Activated effector memory CD4-positive, alpha-beta T cell treated with Interleukin-2 at 50 U/mL for 16 hours (primary cell): Measurements from ENCODE around the gene NFIA.

ENCODE experiments used
- DNase-seq: peaks from one replicate; pipeline ENCODE4 v3.0.0-alpha.2; 2020

The NFIA gene

DNA sequence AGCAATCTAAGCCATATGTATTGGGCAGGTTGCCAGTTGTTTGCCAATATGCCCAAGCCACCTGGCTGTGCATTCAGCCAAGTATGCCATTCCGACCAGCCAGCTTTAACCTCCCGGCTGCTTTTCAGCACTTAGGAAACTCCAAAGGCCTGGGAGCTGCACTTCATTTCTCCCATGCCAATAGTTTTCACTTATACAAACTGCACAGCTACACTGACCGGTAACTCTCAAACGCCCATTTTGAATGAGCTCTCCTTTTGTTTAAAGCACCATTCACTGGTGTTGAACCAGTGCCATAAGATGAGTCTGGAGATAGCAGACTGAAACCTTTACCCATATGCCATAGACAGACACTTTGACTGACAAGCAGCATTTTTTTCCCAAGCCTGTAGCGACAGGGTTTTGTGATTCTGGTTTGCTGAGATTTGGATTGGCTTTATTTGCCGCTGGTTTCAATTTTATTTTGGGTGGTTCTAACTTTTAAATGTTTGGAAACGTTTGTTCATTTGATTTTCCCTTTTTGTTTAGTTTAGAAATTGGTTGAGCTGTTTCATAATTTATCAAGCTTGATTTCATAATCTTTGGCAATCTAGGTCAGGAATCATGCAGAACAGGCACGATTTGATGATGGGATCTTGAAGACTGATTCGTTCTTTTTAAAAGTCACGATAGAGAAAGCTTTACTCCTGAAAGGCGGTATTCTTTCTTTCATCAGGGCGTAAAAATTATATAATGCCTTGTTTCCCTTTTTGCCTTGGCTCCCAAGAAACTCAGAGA, 144.6 kb downstream of the NFIA start:
- no peak for DNase-seq

DNA sequence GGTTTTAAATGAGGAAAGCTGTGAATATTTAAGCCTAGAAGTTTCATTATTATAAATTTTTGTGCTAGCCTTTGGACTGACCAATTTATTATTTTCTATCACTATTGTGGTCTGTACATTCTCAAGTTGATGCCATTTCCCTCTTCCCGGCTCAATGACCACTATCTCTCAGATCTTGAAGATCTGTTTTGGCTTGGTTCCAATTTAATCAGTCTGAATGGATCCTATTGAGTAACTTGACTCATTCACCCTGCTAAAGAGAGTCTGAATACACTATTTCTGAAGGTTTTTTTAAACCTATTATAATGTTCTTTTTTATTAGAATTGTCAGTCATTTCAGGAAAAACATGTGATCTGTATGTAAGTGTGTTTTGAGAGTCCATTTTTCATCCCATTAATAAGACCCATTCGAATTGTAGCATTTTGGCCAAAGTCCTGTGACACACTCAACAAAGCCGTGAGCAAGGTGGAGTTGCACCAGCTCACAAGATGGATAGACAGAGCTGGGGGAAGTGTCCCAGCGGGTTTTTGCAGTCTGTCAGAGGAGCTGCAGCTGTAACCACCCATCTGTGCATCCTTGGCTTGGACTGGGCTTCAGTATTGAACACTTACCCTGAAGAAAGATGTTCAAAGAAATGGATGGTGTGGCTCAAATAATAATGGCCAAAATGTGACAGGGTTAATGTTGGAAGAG, 145.6 kb downstream of the NFIA start:
- DNase-seq = no peak

DNA sequence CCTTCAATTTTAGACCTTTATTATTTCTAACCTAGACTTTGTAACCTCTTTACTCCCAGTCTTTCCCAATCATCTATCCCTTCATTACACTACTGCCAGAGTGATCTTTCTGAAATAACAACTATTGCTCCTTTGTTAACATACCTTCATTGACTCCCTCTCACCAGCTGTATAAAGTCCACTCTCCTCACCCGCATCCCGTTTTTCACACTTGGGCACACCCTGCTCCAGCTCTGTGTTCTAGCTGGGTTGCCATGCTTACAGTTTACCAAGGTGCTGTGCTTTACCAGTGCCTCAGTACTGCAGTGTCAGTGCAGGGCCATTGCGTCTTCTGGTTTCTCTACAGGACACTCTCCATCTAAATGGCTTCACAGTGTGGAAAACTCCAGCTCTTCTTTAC, 148.2 kb downstream of the NFIA start:
- no peak for DNase-seq

DNA sequence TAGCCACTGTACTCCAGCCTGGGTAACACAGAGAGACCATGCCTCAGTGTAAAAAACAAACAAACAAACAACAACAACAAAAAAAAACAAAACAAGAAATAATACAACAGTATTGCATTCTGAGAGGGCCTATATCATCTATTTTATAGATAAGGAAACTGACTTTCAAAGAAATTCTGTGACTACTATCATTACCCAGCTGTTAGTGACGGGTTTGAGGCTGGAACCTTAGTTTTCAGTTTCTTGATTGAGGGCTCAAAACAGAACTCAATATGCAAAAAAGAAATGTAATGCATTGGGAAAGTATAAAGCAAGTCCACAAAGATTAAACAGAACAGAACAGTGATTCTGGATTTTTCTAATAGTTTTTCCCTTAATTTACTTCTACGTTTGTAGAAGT, 149.4 kb downstream of the NFIA start:
- DNase-seq = no peak

DNA sequence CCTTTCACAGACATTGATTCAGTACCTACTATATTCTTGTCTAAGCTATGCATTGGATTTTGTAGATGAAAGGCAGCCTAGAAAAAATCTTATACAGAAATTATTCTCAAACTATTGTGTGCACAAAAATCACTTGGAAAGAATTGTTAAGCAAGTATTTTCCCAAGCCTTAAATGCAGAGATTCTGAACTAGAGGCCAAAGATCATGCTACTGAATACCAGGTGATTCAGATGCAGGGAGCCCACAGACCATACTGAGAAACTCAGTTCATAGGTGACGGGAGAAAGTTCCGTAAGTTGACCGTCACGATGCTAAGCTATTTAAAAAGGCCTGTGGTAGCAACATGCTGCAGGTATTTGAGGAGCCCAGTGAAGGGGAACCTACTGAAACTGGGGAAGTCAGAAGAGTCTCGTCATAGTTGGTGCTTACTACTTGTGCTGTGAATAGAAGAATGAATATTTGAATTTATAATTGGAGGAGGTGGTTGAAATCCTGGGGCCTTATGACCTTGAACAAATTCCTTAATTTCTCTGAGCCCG, 150.8 kb downstream of the NFIA start:
- DNase-seq = no peak

DNA sequence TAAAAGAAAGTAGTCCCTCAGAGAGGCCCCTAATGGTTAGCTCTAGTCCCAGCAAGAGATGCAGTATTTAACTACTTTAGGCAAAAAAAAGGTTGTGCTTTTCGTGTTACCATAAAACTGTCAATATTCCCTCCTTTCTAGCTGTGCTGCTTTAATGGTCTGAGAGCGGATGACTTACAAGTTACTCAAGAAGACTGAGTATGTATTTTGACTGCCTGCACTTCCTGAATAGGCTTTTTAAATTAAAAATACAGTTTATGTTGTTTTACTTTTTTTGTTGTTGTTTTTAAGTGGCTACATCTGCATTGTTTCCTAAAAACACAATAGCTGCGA, 152.2 kb downstream of the NFIA start:
- DNase-seq = no peak

DNA sequence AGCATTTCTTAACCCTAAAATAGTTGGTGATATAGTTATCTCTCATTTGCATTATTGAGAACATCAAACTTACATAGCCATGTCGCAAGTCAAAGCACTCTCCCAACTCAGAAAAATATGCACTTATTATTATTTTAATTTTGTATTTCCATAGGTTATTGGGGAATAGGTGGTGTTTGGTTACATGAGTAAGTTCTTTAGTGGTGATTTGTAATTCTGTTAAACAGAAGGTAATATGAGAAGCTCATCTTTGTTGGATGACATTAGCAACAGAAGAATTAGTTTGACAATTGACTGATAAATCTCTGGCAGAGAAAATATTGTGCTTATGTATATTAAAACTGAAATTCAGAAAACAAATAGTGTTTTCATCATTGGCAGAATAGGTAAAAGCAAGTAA, 154.8 kb downstream of the NFIA start:
- no peak for DNase-seq

DNA sequence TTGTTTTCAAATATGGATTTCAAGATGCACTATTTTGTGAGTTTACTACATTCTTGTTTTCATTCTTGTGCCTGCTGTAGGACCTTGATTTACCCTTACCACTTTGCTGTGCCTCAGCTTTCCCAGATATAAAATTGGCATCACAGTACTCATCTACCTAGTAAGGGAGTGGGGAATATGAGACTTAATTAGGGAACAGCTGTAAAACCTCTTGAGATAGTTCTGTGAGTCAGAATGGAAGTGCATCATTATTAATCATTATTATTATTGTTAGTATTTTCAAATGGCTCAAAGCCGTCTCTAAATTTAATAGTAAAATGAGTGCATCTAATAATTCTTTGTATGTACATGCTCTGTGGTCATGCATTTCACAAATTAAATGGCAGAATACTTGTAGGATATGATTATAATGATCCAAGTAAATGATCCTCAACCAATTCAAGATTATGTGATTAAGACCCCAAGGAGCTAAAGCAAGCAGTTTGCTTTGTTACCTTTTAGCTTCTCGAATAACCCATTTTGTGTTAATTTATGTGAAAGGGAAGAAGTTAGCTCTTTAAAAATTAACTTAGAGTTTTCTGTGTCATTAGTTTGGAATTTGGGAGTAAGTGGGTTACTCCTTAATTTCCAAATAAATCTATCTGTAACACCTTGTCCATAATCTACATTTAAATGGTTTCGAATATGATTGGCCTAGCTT, 155.4 kb downstream of the NFIA start:
- no peak for DNase-seq

DNA sequence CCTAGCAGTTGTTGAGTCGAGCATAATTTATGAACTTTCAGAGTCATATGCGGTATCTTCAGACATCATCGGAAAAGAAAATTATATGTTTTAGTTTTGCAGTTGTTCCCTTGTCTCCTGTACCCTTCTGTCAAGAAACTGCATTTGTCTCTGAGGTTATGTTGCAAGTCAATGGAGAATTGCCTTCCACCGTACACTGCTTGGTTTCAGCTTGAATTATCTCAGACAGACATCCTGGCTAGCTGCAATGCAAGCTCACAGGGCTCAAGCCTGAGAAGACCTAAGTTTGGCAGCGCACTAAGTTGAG, 156.0 kb downstream of the NFIA start:
- DNase-seq = no peak

DNA sequence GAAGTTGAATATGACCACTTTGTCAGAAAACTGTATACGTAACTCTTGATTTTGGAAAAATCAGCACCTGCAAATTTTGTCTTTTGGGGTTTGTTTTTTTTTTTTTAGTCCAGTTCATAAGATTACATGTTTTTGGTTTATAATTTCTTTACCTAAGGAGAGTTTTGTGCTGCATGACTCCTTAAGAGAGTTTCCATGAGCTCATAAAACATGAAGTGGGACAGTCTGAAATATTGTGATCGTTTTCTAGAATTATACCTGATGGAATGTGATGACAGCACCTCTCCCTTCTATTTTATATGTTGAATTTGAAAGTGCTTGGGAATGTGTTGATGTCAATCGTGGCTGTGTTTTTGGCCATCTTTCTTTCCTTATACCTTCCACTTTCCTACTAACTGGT, 158.5 kb downstream of the NFIA start:
- DNase-seq = no peak

DNA sequence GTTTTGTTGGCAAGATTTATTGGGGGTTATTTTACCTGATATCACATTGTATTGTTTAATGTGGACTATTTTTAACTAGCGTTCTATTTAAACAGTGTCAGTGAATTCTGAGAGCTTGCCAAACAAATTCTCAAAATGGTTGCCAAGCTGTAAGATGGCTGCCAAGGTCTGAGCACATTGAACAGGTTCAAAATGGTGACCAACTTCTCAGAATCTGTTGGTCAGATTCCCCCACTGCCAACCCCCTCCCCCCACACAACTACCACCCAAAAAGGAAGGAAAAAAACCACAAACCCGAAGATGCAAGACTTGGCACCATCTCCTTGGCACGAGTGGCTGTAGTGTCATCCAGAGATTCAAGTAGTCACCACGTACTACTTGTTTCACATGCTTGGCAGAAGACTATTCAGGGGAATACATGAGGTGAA, 159.1 kb downstream of the NFIA start:
- DNase-seq = no peak

DNA sequence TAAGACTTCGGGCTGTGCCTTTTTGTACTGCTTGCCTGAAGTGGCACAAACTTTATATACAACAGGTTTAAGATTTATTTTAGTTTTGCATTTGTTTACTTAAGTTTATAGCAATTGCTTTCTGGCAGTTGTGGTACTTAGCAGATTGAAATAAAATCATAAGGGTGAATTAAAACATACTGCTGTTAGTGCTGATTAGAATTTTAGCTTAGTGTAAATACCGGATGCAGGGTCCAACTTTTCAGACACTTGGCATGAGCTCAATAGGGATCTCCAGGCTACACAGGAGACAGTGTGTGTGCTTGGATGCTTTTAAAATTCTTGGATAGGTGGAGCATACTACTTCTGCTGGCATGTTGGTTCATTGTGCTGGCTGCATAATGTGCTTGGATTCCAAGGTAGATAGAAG, 159.6 kb downstream of the NFIA start:
- DNase-seq = no peak

DNA sequence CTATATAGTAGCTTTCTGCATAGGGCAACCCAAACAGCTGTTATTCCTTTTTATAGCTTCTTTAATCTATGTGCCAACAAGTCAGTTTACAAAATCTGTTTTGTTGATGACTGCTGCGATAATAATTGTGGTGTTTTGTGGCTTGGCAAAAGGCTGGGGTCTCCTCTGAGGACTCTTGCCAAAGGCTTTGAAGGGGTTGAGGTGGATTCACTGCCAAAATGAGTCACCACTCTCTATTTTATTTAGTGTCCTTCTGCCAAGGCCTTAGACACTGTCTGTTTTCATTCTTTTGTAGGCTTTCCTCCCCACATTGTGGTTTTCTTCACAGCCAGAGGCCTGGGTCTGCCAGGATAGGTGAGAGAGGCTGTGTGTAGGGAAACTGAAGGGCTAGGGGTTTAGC, 161.8 kb downstream of the NFIA start:
- DNase-seq = no peak

DNA sequence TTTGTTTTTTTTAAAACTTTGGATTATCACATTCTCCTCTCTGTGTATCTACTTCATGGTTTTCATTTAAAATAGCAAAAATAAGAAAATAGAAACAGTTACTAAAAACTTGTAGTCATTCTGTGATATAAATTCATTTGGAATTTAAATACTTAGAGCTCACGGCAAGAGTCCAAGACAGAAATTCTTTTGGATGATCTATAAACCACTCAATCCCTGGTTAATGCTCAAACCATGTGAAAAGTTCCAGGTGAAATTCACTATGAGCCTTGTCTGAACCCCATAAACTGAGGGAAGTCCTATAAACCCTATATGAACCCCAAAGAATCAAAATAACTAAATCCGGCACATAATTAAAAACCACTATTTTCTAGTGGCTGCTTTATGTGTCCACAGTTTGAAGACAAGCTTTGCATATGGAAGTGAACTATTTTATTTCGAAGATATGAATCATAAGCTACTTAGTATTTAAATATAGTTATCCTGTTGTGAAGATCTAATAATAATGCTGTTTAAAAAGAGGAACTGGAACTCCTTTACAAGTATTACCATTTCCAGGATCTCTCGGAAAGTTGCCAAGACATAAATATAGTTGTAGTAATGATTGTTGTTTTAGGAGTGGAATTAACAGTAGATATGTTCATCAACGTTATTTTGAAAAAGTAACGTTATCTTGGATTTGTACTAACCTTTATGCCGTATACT, 163.5 kb downstream of the NFIA start:
- no peak for DNase-seq

DNA sequence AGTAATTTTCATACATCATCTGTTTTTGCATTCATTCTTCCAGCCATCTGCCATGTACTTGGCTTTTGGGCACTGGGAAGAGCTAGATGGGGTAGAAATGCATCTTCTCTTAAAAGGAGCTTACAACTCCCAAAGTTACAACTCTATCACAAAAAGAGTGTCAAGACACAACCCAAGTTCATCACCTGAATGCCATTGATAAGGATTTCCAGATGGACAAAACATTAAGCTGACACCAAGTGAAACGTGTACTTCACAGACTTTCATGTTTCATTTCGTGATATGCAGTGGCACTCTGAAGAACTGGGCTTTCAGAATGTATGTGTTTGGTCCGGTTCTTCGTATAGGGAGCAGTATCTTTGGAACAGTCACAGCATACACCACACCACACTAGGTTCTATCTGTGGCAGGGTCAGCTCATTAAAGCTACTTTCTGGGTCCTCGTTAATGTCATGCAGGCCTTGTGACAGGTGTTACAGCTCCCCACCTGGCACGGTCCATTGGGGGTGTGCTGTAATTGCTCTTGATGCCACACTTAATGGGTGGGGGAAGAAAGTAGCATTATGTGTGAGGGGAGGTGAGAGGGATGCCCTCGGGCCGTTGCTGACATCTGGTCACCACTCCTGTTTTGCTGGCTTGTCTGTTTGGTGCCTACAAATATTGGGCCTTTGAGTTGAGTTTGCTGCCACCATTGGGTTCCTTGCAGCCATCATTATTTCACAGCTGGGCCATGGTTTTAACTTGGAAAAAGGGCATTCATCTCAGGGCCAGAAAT, 164.9 kb downstream of the NFIA start:
- no peak for DNase-seq

DNA sequence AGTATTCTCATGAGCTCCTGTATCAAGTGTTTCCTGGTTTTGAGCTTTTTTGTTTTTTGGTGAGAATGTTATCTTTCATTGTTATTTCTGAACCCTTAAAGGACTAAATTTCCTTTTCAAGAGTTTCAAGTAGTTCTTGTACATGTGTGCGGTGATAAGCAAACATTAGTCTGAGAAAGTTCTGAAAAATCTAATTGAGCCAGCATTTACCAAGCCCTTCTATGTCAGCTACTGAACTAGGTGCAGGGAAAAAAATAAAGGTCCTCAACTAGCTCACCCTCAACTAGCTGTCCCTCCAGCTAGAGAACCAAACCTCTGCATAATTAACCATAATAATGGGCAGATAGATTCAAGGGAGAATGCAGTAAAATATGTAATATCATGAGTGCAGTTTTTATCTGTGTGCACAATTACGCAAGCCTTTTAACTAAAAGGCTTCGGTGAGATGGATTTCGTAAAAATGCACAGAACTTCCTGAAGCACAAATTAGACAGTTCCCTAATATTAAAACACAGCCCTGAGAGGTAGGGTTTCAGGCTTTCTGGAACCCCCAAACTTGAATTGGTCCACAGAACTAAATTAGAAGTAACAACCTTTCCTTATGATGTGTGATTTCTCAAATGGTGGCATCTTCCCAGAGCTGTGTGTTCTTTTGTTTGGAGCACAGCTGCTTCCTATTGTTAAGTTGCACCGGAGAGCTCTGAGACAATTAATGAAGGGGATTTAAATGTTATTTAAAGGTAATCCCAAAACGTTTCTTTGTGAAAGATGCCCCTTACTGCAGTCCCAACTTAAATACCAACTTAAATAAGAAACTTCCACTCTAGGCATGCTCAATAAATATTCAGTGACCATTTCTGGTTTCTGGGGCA, 165.8 kb downstream of the NFIA start:
- DNase-seq = no peak

DNA sequence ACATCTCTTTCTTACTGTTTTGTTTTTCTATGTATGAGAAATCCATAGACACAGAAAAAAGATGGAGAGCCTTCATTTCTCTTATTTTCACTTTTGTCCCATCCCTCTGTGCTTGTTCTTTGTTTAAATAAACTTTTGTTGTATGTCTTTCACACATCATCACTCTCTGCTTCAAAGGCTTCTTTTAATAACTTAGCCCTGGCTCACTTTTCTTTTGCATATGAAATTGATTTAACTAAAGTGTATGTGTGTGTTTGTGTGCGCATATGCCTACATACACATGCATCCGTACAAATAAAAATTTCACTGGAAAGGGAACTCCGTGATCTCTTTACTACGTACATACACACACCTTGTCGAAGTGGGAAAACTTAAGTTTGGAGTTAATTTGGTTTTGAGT, 168.6 kb downstream of the NFIA start:
- DNase-seq = no peak

DNA sequence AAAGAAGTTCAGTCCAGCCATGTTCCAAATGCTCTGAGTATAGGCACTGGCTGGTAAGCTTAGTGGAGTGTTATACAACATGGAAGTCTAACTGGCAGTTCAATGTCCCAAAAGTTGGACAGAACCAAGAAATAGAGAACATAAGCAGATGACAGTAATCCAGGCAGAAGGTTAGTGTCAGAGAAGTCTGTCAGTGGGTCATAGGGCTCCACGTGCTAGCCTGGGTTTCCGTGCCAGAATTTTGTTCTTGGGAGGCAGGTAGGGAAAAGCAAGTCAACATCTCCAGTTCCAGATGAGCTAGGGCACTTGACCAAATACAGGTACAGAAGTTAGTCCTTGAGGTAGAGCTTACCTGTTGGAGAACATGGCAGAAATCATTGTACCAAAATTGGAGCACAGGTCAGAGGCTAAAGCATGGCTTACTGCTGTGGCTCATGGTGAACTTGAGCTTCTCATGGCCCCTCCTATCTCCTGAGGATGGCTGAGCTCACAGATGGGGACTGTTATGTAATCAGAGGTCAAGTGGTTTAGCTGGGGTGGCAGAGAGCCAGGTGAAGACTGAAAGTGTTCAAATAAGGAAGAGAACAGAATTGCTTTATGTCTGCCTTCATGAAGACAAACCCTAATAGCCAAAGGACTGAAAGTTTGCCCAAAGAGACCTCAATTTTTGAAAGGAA, 170.8 kb downstream of the NFIA start:
- no peak for DNase-seq

DNA sequence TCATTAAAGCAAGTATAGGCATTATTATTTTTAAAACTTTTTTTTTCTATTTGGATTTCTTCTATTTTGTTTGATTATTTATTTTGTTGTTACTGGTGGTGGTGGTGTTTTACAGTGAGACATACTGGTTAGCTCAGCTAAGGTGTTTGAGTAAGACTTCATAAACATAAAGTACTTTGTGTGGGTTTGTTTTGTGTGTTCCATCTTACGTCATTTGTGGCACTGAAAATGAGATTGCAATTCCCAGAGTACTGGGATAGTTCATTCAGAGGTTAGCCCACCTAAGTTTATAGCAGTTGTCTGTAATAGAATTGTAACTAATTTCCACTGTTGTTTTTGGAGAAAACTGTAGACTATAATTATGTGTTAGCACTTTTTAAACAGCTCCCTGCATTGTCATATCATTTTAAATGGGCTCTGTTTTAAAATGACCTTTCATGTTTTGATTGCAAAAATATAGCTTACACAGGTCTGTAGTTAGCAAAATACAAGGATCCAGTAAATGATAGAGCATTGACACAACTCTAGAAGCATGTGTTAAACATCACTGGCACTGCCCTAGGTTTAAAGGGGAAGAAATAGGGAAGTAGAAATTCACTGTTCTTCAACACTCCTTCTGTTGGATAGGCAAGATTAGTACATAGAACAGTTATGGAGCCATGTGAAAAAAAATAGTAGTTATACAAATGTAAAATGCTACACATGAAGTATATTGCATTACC, 171.7 kb downstream of the NFIA start:
- DNase-seq = no peak

DNA sequence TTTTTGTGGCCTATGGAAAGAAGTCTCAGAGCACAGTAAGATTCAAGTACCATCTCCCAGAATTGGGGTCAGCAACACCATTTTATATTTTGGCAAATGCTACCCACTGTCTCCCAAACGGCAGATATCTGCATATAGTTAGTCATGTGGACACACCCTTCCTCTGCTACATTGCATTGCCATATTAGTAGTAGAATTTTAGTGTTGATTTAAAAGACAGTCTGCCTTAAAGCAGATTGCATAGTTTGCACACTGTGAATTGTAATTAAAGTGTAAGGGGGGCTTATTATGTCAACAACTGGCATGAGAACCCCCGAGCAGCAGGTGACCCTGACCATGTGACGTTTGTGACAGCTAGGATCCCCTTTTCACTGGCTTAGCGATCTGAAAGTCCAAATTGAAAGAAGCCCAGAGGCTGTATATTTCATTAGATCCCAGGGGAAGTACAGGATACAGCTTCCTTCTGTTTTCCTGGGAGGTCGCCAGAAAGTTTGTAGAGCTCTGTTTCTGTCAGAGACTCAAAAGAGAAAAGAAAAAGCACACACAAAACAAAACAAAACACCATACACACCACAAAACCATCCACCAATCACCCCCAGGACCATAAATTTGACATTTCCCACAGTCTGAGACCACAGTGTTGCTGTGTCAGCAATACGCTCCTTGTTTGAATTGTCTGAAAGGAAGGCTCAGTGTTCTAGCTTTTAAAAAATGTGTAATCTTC, 172.4 kb downstream of the NFIA start:
- DNase-seq = no peak
